Natural killer cell (primary cell): ENCODE results near the gene BRD4. TPM values are rescaled to one million over a fixed set of nuclear protein-coding genes. Genes with fewer than 3 reads are reported as not detected.

Experiments used
- ATAC-seq, 3 donors: fragments of 150-1000 bp in 2 of 3; fragments of 200-7000 bp in 1 of 3; cut with Tn5 transposase; 1 replicate in 1 of 3; 2 replicates in 2 of 3; pipeline ENCODE4 v1.10.0; 2021; ENCODE audit warnings: mild to moderate bottlenecking in 2 of 3, moderate library complexity in 2 of 3
- DNase-seq, 2 donors: peaks; one replicate each; pipeline versions ENCODE4 v3.0.0 to v3.0.0-alpha.2; 2013 to 2021; ENCODE audit warnings: mixed read lengths in 1 of 2
- H3K27ac ChIP-seq: one replicate; pipeline ENCODE4 v1.5.1; 2013; ENCODE audit warnings: mild to moderate bottlenecking, low read length
- H3K27me3 ChIP-seq: one replicate; pipeline ENCODE4 v1.6.1; 2013; ENCODE audit warnings: low read length; ENCODE audit not compliant: control insufficient read depth, insufficient read depth
- H3K36me3 ChIP-seq: one replicate; pipeline ENCODE4 v1.6.1; 2013; ENCODE audit warnings: low read length; ENCODE audit not compliant: control insufficient read depth, insufficient read depth
- H3K4me1 ChIP-seq: one replicate; pipeline ENCODE4 v1.6.1; 2013; ENCODE audit warnings: low read length; ENCODE audit not compliant: control insufficient read depth, insufficient read depth
- H3K4me3 ChIP-seq: one replicate; pipeline ENCODE4 v1.5.1; 2013; ENCODE audit warnings: low read length
- H3K9me3 ChIP-seq: one replicate; pipeline ENCODE4 v1.6.1; 2013; ENCODE audit warnings: low read length; ENCODE audit not compliant: control insufficient read depth, insufficient read depth
- H3K27ac Mint-ChIP-seq, 2 donors: one replicate each; pipeline ENCODE4 v1.8.0; 2022; ENCODE audit warnings: mild to moderate bottlenecking in 2 of 2, mixed read lengths in 2 of 2, moderate library complexity in 1 of 2
- H3K27me3 Mint-ChIP-seq, 2 donors: one replicate each; pipeline ENCODE4 v1.8.0; 2022; ENCODE audit warnings: low read depth in 2 of 2, mixed read lengths in 2 of 2
- H3K36me3 Mint-ChIP-seq: one replicate; pipeline ENCODE4 v1.8.0; 2022; ENCODE audit warnings: mixed read lengths
- H3K4me1 Mint-ChIP-seq, 2 donors: one replicate each; pipeline ENCODE4 v1.8.0; 2022; ENCODE audit warnings: mixed read lengths in 2 of 2
- H3K4me3 Mint-ChIP-seq: one replicate; pipeline ENCODE4 v1.8.0; 2022; ENCODE audit warnings: mild to moderate bottlenecking, moderate library complexity, mixed read lengths
- H3K9me3 Mint-ChIP-seq, 2 donors: one replicate each; pipeline ENCODE4 v1.8.0; 2022; ENCODE audit warnings: mixed read lengths in 2 of 2
- CTCF ChIP-seq: fragments of 200-600 bp; IDR thresholded peaks from one replicate; pipeline ENCODE4 v1.8.0; 2022; ENCODE audit warnings: antibody characterized with exemption
- WGBS: methylation state at CpG from one replicate; pipeline ENCODE4 v1.1.7; 2013; ENCODE audit warnings: missing lambda C conversion rate; ENCODE audit not compliant: insufficient coverage; 5-methylcytosine and 5-hydroxymethylcytosine counted together
- intact Hi-C: fragments of 100-400 bp; cut with micrococcal nuclease; formaldehyde crosslinking; loops from one replicate; pipeline ENCODE4 v1.14.2; 2022
- total RNA-seq, 4 donors: library from RNA; stranded (reverse); fragments of 120-200 nt in 1 of 4; gene quantifications; one replicate each; pipeline versions ENCODE4 v1.2.3 to v1.2.4, GENCODE V29; 2013 to 2022

The BRD4 gene
- total RNA-seq, 3 donors from 2014 or later (not counting 1 experiment from before 2014, with no cell fraction given), result 91.9 to 116 (median 98.3) TPM

- peaks cover 76 to 77% of the 10 kb centered on the region in 2 donors for H3K4me1 Mint-ChIP-seq
- ATAC-seq, result no peak
Measured at GRCh38 chr19:15315101-15315500, 17.2 kb downstream of the BRD4 start.

GRCh38 chr19:15313649-15314279 is 18.6 kb downstream of the BRD4 start:
- Histone ChIP-seq H3K9me3 (no peaks in the 10 kb centered on the region), H3K27ac (no peak overlapping the region), H3K36me3 (no peaks in the 10 kb centered on the region), H3K4me3 (no peak overlapping the region), H3K27me3 (no peaks in the 10 kb centered on the region), H3K4me1 (peaks cover 56% of the 10 kb centered on the region)
- Mint-ChIP-seq H3K9me3 (no peaks in the 10 kb centered on the region), H3K4me3 (no peak overlapping the region), H3K4me1 (peaks cover 73 to 74% of the 10 kb centered on the region in 2 donors), H3K27ac (peak overlapping the region; percentile 77 to 79), H3K27me3 (no peaks in the 10 kb centered on the region), H3K36me3 (no peaks in the 10 kb centered on the region)
- 88% methylated on average over 5 of the region's 7 CpGs for WGBS
- intact Hi-C loops, result no loop called here
- no peak for ATAC-seq
- no peak for DNase-seq
- TF ChIP-seq CTCF, result no peak

More at GRCh38 chr19:15315101-15315500, 17.2 kb downstream of the BRD4 start:
- intact Hi-C loops, result no loop called here
- no peak for TF ChIP-seq CTCF
- no peak overlapping the region for H3K4me3 ChIP-seq
- H3K27ac ChIP-seq, result no peak overlapping the region
- peaks cover 63% of the 10 kb centered on the region for H3K4me1 ChIP-seq
- H3K36me3 ChIP-seq, result no peaks in the 10 kb centered on the region
- H3K9me3 ChIP-seq, result no peaks in the 10 kb centered on the region
- 88% methylated on average over 6 of the region's 6 CpGs for WGBS
- Mint-ChIP-seq H3K36me3 (no peaks in the 10 kb centered on the region), H3K9me3 (no peaks in the 10 kb centered on the region), H3K4me3 (peak overlapping the region; percentile 8), H3K27ac (peak overlapping the region; percentile 77 to 79), H3K27me3 (no peaks in the 10 kb centered on the region)
- DNase-seq, result no peak
- no peaks in the 10 kb centered on the region for H3K27me3 ChIP-seq

GRCh38 chr19:15307169-15307568 is 25.2 kb downstream of the BRD4 start:
- Mint-ChIP-seq H3K27me3 (no peaks in the 10 kb centered on the region), H3K4me1 (peaks cover 65 to 69% of the 10 kb centered on the region in 2 donors), H3K27ac (peak overlapping the region; percentile 11 to 48), H3K9me3 (no peaks in the 10 kb centered on the region), H3K4me3 (peak overlapping the region; percentile 25), H3K36me3 (no peaks in the 10 kb centered on the region)
- ATAC-seq, result no peak
- WGBS, result 69% methylated on average over 2 of the region's 2 CpGs
- Histone ChIP-seq H3K4me3 (no peak overlapping the region), H3K27ac (no peak overlapping the region), H3K4me1 (peaks cover 53% of the 10 kb centered on the region), H3K27me3 (no peaks in the 10 kb centered on the region), H3K9me3 (no peaks in the 10 kb centered on the region), H3K36me3 (no peaks in the 10 kb centered on the region)
- DNase-seq, result no peak
- no peak for TF ChIP-seq CTCF
- intact Hi-C loops, result no loop called here
